Large intestine (tissue), 3 donors: Measurements from ENCODE around the gene CDK7. TPM values are rescaled to one million over a fixed set of nuclear protein-coding genes. Genes with fewer than 3 reads are reported as not detected.
"Not testable (repeated sequence)": the region's sequence is repeated elsewhere in the genome, so short reads cannot be mapped to it uniquely, and the experiment has no call there.

Experiments
- DNase-seq, 2 donors: peaks; one replicate each; pipeline versions ENCODE4 v3.0.0 to v3.0.0-alpha.2; 2013
- H3K27ac ChIP-seq: one replicate; pipeline ENCODE4 v1.5.1; 2013; ENCODE audit warnings: low read length
- H3K27me3 ChIP-seq: 2 replicates; pipeline ENCODE4 v1.6.1; 2013; ENCODE audit warnings: low read length; ENCODE audit not compliant: control insufficient read depth, insufficient read depth
- H3K36me3 ChIP-seq: 2 replicates; pipeline ENCODE4 v1.6.1; 2013; ENCODE audit warnings: low read length; ENCODE audit not compliant: control insufficient read depth, insufficient read depth
- H3K4me1 ChIP-seq: one replicate; pipeline ENCODE4 v1.6.1; 2013; ENCODE audit warnings: low read length; ENCODE audit not compliant: control insufficient read depth, insufficient read depth
- H3K4me3 ChIP-seq: one replicate; pipeline ENCODE4 v1.5.1; 2013; ENCODE audit warnings: low read length
- H3K9me3 ChIP-seq: one replicate; pipeline ENCODE4 v1.6.1; 2013; ENCODE audit warnings: mild to moderate bottlenecking, low read depth, low read length, moderate library complexity; ENCODE audit not compliant: control insufficient read depth
- WGBS: methylation state at CpG from one replicate; pipeline ENCODE4 v1.1.5; 2013; ENCODE audit warnings: low lambda C conversion rate; ENCODE audit not compliant: insufficient coverage; 5-methylcytosine and 5-hydroxymethylcytosine counted together
- polyA plus RNA-seq: library from polyadenylated mRNA; unstranded; fragments of 120-200 nt; gene quantifications from one replicate; pipeline ENCODE4 v1.2.1, GENCODE V29; 2013

The CDK7 gene
- polyA plus RNA-seq, 1 donor = 31.0 TPM

GRCh38 chr5:69212022-69212421, 22.7 kb upstream of the CDK7 start:
- Histone ChIP-seq H3K4me1 (no peaks in the 10 kb centered on the region), H3K9me3 (no peaks in the 10 kb centered on the region), H3K36me3 (no peaks in the 10 kb centered on the region), H3K27ac (no peak overlapping the region), H3K27me3 (no peaks in the 10 kb centered on the region), H3K4me3 (no peak overlapping the region)
- WGBS = 90% methylated on average over 2 of the region's 2 CpGs
- DNase-seq = no peak

GRCh38 chr5:69213513-69214215, 21.0 kb upstream of the CDK7 start:
- no peak for DNase-seq

GRCh38 chr5:69217151-69217511, 17.6 kb upstream of the CDK7 start:
- 13% methylated on average over 2 of the region's 6 CpGs for WGBS
- Histone ChIP-seq H3K27me3 (no peaks in the 10 kb centered on the region), H3K4me3 (peak overlapping the region; percentile 99), H3K4me1 (no peaks in the 10 kb centered on the region), H3K27ac (no peak overlapping the region), H3K9me3 (peaks cover 3% of the 10 kb centered on the region), H3K36me3 (no peaks in the 10 kb centered on the region)
- no peak for DNase-seq

More at GRCh38 chr5:69213513-69214215, 21.0 kb upstream of the CDK7 start:
- H3K36me3 ChIP-seq = no peaks in the 10 kb centered on the region
- WGBS = 94% methylated on average over 2 of the region's 4 CpGs
- no peak overlapping the region for H3K4me3 ChIP-seq
- no peaks in the 10 kb centered on the region for H3K9me3 ChIP-seq
- no peaks in the 10 kb centered on the region for H3K4me1 ChIP-seq
- H3K27me3 ChIP-seq = no peaks in the 10 kb centered on the region
- no peak overlapping the region for H3K27ac ChIP-seq

GRCh38 chr5:69217548-69218526, 16.8 kb upstream of the CDK7 start:
- Histone ChIP-seq H3K4me3 (peak overlapping the region; percentile 99), H3K9me3 (peaks cover 3% of the 10 kb centered on the region), H3K27me3 (no peaks in the 10 kb centered on the region), H3K27ac (peak overlapping the region; percentile 99), H3K36me3 (no peaks in the 10 kb centered on the region), H3K4me1 (no peaks in the 10 kb centered on the region)
- no CpG with 5 or more reads among the region's 73 CpGs for WGBS
- peak; percentile 94 to 96 for DNase-seq

GRCh38 chr5:69219939-69220338, 14.7 kb upstream of the CDK7 start:
- H3K27ac ChIP-seq = no peak overlapping the region
- peaks cover 3% of the 10 kb centered on the region for H3K36me3 ChIP-seq
- no peak overlapping the region for H3K4me3 ChIP-seq
- no peak for DNase-seq
- no peaks in the 10 kb centered on the region for H3K4me1 ChIP-seq
- H3K27me3 ChIP-seq = no peaks in the 10 kb centered on the region
- peaks cover 3% of the 10 kb centered on the region for H3K9me3 ChIP-seq

- not testable (repeated sequence) for H3K4me1 ChIP-seq, H3K9me3 ChIP-seq, H3K27me3 ChIP-seq, DNase-seq, H3K27ac ChIP-seq, H3K36me3 ChIP-seq, H3K4me3 ChIP-seq
- WGBS = no CpG with 5 or more reads among the region's 18 CpGs
Measured at GRCh38 chr5:69220371-69220770, 14.3 kb upstream of the CDK7 start.

- H3K4me1 ChIP-seq, H3K36me3 ChIP-seq, H3K27ac ChIP-seq, DNase-seq, H3K9me3 ChIP-seq, H3K4me3 ChIP-seq, H3K27me3 ChIP-seq: not testable (repeated sequence)
- no CpG with 5 or more reads among the region's 9 CpGs for WGBS
Measured at GRCh38 chr5:69220833-69221232, 13.9 kb upstream of the CDK7 start.

GRCh38 chr5:69224520-69224919, 10.2 kb upstream of the CDK7 start:
- no CpG with 5 or more reads among the region's 8 CpGs for WGBS
- no peak overlapping the region for H3K27ac ChIP-seq
- no peak overlapping the region for H3K4me3 ChIP-seq
- H3K4me1 ChIP-seq = peaks cover 3% of the 10 kb centered on the region
- peaks cover 20% of the 10 kb centered on the region for H3K36me3 ChIP-seq
- H3K9me3 ChIP-seq = peaks cover 3% of the 10 kb centered on the region
- DNase-seq = no peak
- no peaks in the 10 kb centered on the region for H3K27me3 ChIP-seq

- Histone ChIP-seq H3K27me3 (no peaks in the 10 kb centered on the region), H3K36me3 (peaks cover 22% of the 10 kb centered on the region), H3K4me1 (peaks cover 3% of the 10 kb centered on the region), H3K9me3 (no peaks in the 10 kb centered on the region), H3K27ac (peak overlapping the region; percentile 65), H3K4me3 (no peak overlapping the region)
- WGBS = no CpG with 5 or more reads among the region's 4 CpGs
- DNase-seq = peak; percentile 44 to 80
Measured at GRCh38 chr5:69225860-69226259, 8.8 kb upstream of the CDK7 start.

GRCh38 chr5:69230181-69230580, 4.5 kb upstream of the CDK7 start:
- DNase-seq = no peak
- H3K27ac ChIP-seq = no peak overlapping the region
- no peaks in the 10 kb centered on the region for H3K27me3 ChIP-seq
- no CpG with 5 or more reads among the region's 2 CpGs for WGBS
- H3K9me3 ChIP-seq = no peaks in the 10 kb centered on the region
- no peak overlapping the region for H3K4me3 ChIP-seq
- H3K36me3 ChIP-seq = peaks cover 20% of the 10 kb centered on the region
- peaks cover 9% of the 10 kb centered on the region for H3K4me1 ChIP-seq
